Endothelial cell of umbilical vein (primary cell): ENCODE results near the gene PXMP2. TPM values are rescaled to one million over a fixed set of nuclear protein-coding genes. Genes with fewer than 3 reads are reported as not detected.

Source experiments
- Bru-seq: library from RNA; stranded (reverse); fragments of 400-500 nt; gene quantifications from one replicate; lab custom pipeline; 2021; lab: Mats Ljungman, UMichigan
- BruChase-seq, 2 experiments: library from RNA; stranded (reverse); fragments of 400-500 nt; gene quantifications; one replicate each; lab custom pipeline; 2021; lab: Mats Ljungman, UMichigan
- BruUV-seq: library from RNA; stranded (reverse); fragments of 400-500 nt; replicated peaks from 2 replicates; lab custom pipeline; 2021; lab: Mats Ljungman, UMichigan
- CTCF ChIA-PET: fragments of 300-600, 350-600 bp; sonication (Branson Sonifier 250); formaldehyde crosslinking; loops from one replicate; lab custom pipeline; 2021; ENCODE audit warnings: antibody characterized with exemption, inconsistent platforms; lab: Charles Lee
- POLR2A ChIA-PET: fragments of 300-600, 350-600 bp; sonication (Branson Sonifier 250); formaldehyde crosslinking; loops from one replicate; lab custom pipeline; 2021; ENCODE audit warnings: antibody characterized with exemption, inconsistent platforms; lab: Charles Lee
- DNase-seq: peaks from one replicate; pipeline ENCODE4 v3.0.0-alpha.2; 2011; ENCODE audit warnings: low read depth, low spot score
- FAIRE-seq: peaks from 2 replicates; lab custom pipeline; 2011; peaks lifted over from hg19 to GRCh38; lab: Jason Lieb, UNC
- H2AFZ ChIP-seq: 2 replicates; pipeline ENCODE4 v1.6.0; 2012; ENCODE audit warnings: low read depth, low read length, control low read depth, inconsistent platforms
- H3K27ac ChIP-seq: 2 replicates; pipeline ENCODE4 v1.5.1; 2011; ENCODE audit warnings: low read depth, mild to moderate bottlenecking, control low read depth, low read length, moderate library complexity; ENCODE audit not compliant: insufficient read depth
- H3K27me3 ChIP-seq, 2 experiments: 2 replicates each; pipeline versions ENCODE4 v1.6.0 to v1.6.1; 2011; ENCODE audit warnings: low read length in 2 of 2, mixed read lengths in 1 of 2; ENCODE audit not compliant: control insufficient read depth in 2 of 2, insufficient read depth in 2 of 2
- H3K36me3 ChIP-seq, 2 experiments: 2 replicates in 1 of 2; 3 replicates in 1 of 2; pipeline ENCODE4 v1.5.1; 2011; ENCODE audit warnings: low read length in 2 of 2, mild to moderate bottlenecking in 1 of 2, moderate library complexity in 1 of 2; ENCODE audit not compliant: control insufficient read depth in 2 of 2, insufficient read depth in 2 of 2; ENCODE audit errors: extremely low read depth in 1 of 2
- H3K4me1 ChIP-seq: 3 replicates; pipeline ENCODE4 v1.5.1; 2011; ENCODE audit warnings: mild to moderate bottlenecking, low read length; ENCODE audit not compliant: control insufficient read depth, insufficient read depth; ENCODE audit errors: extremely low read depth
- H3K4me2 ChIP-seq: 2 replicates; pipeline ENCODE4 v1.6.1; 2011; ENCODE audit warnings: low read length, control low read depth, mixed read lengths; ENCODE audit not compliant: insufficient read depth
- H3K4me3 ChIP-seq, 3 experiments: fragments of 200-600 bp in 1 of 3; sonication (generic), shearing (Covaris generic) in 1 of 3; replicated peaks in 1 of 3; 2 replicates each; pipeline ENCODE4 v1.5.1; 2011 to 2016; ENCODE audit warnings: control low read depth in 3 of 3, low read length in 3 of 3, mild to moderate bottlenecking in 2 of 3, inconsistent platforms in 1 of 3, low read depth in 1 of 3, moderate library complexity in 1 of 3; ENCODE audit not compliant: insufficient read depth in 1 of 3
- H3K79me2 ChIP-seq: 2 replicates; pipeline ENCODE4 v1.6.0; 2012; ENCODE audit warnings: low read length, inconsistent platforms; ENCODE audit not compliant: control insufficient read depth, insufficient read depth
- H3K9ac ChIP-seq: replicated peaks from 2 replicates; pipeline ENCODE3; 2011; ENCODE audit warnings: low read length, control low read depth; ENCODE audit not compliant: insufficient read depth; ENCODE audit errors: extremely low read depth
- H3K9me1 ChIP-seq: replicated peaks from 3 replicates; pipeline ENCODE4 v1.6.0; 2011; ENCODE audit warnings: mild to moderate bottlenecking, low read length; ENCODE audit not compliant: control insufficient read depth, insufficient read depth; ENCODE audit errors: extremely low read depth
- H3K9me3 ChIP-seq: replicated peaks from 2 replicates; pipeline ENCODE4 v1.5.1; 2012; ENCODE audit warnings: low read length, inconsistent platforms; ENCODE audit not compliant: control insufficient read depth, insufficient read depth
- H4K20me1 ChIP-seq: replicated peaks from 2 replicates; pipeline ENCODE3; 2011; ENCODE audit warnings: mild to moderate bottlenecking, low read length; ENCODE audit not compliant: control insufficient read depth, insufficient read depth; ENCODE audit errors: extremely low read depth
- EZH2 ChIP-seq: IDR thresholded peaks from 2 replicates; pipeline ENCODE4 v1.6.1; 2012; ENCODE audit warnings: borderline replicate concordance, low read depth, mild to moderate bottlenecking, moderate library complexity, low read length, inconsistent platforms; ENCODE audit not compliant: severe bottlenecking
- FOS ChIP-seq: IDR thresholded peaks from 2 replicates; pipeline ENCODE4 v1.6.1; 2011; ENCODE audit warnings: mild to moderate bottlenecking, low read length, moderate library complexity, borderline replicate concordance; ENCODE audit not compliant: insufficient read depth
- GATA2 ChIP-seq: IDR thresholded peaks from 2 replicates; pipeline ENCODE4 v1.7.0; 2011; ENCODE audit warnings: low read depth, mild to moderate bottlenecking, moderate library complexity, mixed read lengths, low read length; ENCODE audit not compliant: insufficient read length, insufficient read depth
- JUN ChIP-seq: IDR thresholded peaks from 2 replicates; pipeline ENCODE4 v1.6.1; 2011; ENCODE audit warnings: borderline replicate concordance, low read depth; ENCODE audit not compliant: insufficient read length, insufficient read depth
- MYC ChIP-seq: IDR thresholded peaks from one replicate; pipeline ENCODE4 v1.6.1; 2011; ENCODE audit warnings: mild to moderate bottlenecking, low read depth, low read length
- POLR2A ChIP-seq: IDR thresholded peaks from 2 replicates; pipeline ENCODE4 v1.6.1; 2012; ENCODE audit warnings: low read depth, mild to moderate bottlenecking, control low read depth, low read length
- POLR2AphosphoS5 ChIP-seq: IDR thresholded peaks from 2 replicates; pipeline ENCODE4 v1.6.1; 2012; ENCODE audit warnings: low read depth, mild to moderate bottlenecking, control low read depth, low read length, moderate library complexity; ENCODE audit not compliant: insufficient read depth
- dilution Hi-C: fragments of 300-500 bp; cut with MboI; formaldehyde crosslinking; loops from one replicate; pipeline ENCODE4 v1.15.0; 2019; ENCODE audit warnings: low sequenced_read_pairs; ENCODE audit not compliant: extremely low pct_ligation_motif_present
- intact Hi-C: fragments of 100-400 bp; cut with micrococcal nuclease; formaldehyde crosslinking; loops from one replicate; pipeline ENCODE4 v1.10.0; 2022
- long read RNA-seq: library from polyadenylated mRNA; stranded (forward); transcript quantifications from one replicate; pipeline ENCODE4 v2.0.0, GENCODE V29; 2021
- polyA minus RNA-seq, 3 experiments: library from RNA; depleted of rRNA, polyadenylated mRNA; stranded (reverse); fragments of >200 nt; gene quantifications; 1 replicate in 1 of 3; 2 replicates in 2 of 3; pipeline ENCODE4 v1.2.3, GENCODE V29; 2011
- polyA plus RNA-seq, 4 experiments: library from polyadenylated mRNA; depleted of rRNA in 3 of 4; stranded (reverse) in 3 of 4; unstranded in 1 of 4; fragments of >200 nt; gene quantifications; 2 replicates each; pipeline versions ENCODE4 v1.2.1 to v1.2.3, GENCODE V29; 2011 to 2012; ENCODE audit warnings: missing spikeins in 1 of 4
- total RNA-seq: library from RNA; stranded (reverse); gene quantifications from 2 replicates; pipeline ENCODE4 v1.2.3, GENCODE V29; 2021
- TF ChIP-seq, protein P1 (sequence below), 2 donors: IDR thresholded peaks; 1 replicate in 1 of 2; 2 replicates in 1 of 2; pipeline ENCODE4 v1.5.1; 2011; ENCODE audit warnings: low read length in 2 of 2, mild to moderate bottlenecking in 2 of 2, moderate library complexity in 2 of 2, control low read depth in 1 of 2, inconsistent platforms in 1 of 2, low read depth in 1 of 2; ENCODE audit not compliant: insufficient read depth in 1 of 2; ENCODE audit errors: extremely low read depth in 1 of 2
- TF ChIP-seq, protein P2 (sequence below): IDR thresholded peaks from 2 replicates; pipeline ENCODE4 v1.6.1; 2011; ENCODE audit not compliant: insufficient read depth, insufficient read length

The PXMP2 gene
- 21.1 and 24.0 TPM in 2 replicates for total RNA-seq
- polyA plus RNA-seq = 31.5 and 32.8 TPM in 2 replicates
- 29.0 and 31.3 TPM in 2 replicates for polyA plus RNA-seq (2011; cell fraction: cytosol; rRNA removed)
- polyA plus RNA-seq (2011; cell fraction: nucleus; rRNA removed) = 13.7 and 16.7 TPM in 2 replicates
- 11.4 and 14.6 TPM in 2 replicates for polyA plus RNA-seq (2012)
- 11.7 and 17.2 TPM in 2 replicates for polyA minus RNA-seq
- polyA minus RNA-seq (2011; cell fraction: cytosol; rRNA and poly(A)+ RNA removed) = 16.0 TPM
- polyA minus RNA-seq (2011; cell fraction: nucleus; rRNA and poly(A)+ RNA removed) = 3.8 and 7.3 TPM in 2 replicates
- Bru-seq, nascent RNA = percentile 61 among the genes with signal in this experiment
- percentile 66 among the genes with signal in this experiment for BruChase-seq, experiment 1, labeled RNA remaining after a 6-hour chase
- percentile 57 among the genes with signal in this experiment for BruChase-seq, experiment 2, labeled RNA remaining after a 2-hour chase
- long read RNA-seq, transcript PXMP2-201 (5 exons, 957 nt) = major isoform, 92 of 108 reads
- long read RNA-seq, partial matches to known transcripts = 8 of 108 reads
- long read RNA-seq, other reads (novel, unspliced or antisense) = 4 of 108 reads

DNA sequence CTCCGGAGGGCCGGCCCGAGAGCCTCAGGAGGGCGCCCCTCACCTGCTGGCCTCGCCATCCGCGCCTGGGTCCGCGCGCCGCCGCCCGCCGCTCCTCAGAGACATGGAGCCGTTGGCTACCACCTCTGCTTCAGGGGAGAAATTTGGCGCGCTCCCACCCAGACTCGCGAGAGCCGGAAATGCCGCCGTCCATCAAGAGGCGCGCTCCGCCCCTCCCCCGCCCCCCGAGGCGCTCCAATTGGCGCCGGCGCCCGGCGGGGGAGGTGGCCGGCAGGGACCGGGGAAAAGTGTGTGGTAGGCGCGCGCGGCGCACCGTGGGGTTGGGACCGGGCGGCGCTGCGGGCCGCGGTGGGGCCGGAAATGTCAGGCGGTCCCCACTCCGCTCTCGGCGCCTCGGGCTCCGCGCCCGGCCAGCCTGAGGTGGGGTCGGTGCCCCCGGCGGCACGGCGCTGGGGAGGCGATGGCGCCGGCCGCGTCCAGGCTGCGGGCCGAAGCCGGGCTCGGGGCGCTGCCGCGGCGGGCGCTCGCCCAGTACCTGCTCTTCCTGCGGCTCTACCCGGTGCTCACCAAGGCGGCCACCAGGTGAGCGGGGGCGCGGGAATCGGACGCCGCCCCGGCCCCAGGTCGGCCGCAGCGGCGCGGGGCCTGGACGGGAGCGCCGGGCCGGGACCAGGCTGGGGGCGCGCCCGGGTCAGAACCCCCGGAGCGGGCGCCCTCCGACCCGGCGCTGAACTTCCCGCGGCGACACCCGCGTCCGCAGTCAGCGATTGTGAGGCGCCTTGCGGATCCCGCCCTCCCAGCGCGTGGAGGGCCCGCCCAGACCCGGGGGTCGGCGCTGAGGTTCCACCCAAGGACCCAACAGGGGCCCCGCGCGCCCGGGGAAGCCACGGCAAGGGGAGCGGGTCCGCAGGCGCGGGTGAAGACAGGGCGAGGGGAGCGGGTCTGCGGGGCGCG, at the start of gene PXMP2, which contains the start of gene POLE:
Gene PXMP2 (plus strand): TSS at position 377 of the 954 bp plus-strand sequence. CDS start 84 bp downstream, at position 461.
Gene POLE (minus strand): TSS at position 132 of the 954 bp plus-strand sequence. CDS start 27 bp downstream, at position 105.
- Histone ChIP-seq H3K9me1 (no peaks in the 10 kb centered on the region), H3K9me3 (no peaks in the 10 kb centered on the region), H2AFZ (peak within 1 kb of the TSS; percentile 80), H3K4me3 (peak within 1 kb of the TSS; percentile 37 to 77 (median 62)), H3K9ac (peak within 1 kb of the TSS; percentile 86), H3K4me1 (no peaks in the 10 kb centered on the region), H3K27ac (peak within 1 kb of the TSS; percentile 62), H3K27me3 (no peaks in the 10 kb centered on the region), H3K4me2 (peak within 1 kb of the TSS; percentile 45), H4K20me1 (no peaks in the 10 kb centered on the region), H3K79me2 (peaks cover 28% of the 10 kb centered on the region), H3K36me3 (no peaks in the 10 kb centered on the region)
- no peak for TF ChIP-seq GATA2
- no peak for TF ChIP-seq JUN
- TF ChIP-seq POLR2A = peak; percentile 70
- TF ChIP-seq, protein P1, sequence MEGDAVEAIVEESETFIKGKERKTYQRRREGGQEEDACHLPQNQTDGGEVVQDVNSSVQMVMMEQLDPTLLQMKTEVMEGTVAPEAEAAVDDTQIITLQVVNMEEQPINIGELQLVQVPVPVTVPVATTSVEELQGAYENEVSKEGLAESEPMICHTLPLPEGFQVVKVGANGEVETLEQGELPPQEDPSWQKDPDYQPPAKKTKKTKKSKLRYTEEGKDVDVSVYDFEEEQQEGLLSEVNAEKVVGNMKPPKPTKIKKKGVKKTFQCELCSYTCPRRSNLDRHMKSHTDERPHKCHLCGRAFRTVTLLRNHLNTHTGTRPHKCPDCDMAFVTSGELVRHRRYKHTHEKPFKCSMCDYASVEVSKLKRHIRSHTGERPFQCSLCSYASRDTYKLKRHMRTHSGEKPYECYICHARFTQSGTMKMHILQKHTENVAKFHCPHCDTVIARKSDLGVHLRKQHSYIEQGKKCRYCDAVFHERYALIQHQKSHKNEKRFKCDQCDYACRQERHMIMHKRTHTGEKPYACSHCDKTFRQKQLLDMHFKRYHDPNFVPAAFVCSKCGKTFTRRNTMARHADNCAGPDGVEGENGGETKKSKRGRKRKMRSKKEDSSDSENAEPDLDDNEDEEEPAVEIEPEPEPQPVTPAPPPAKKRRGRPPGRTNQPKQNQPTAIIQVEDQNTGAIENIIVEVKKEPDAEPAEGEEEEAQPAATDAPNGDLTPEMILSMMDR (IDR thresholded peaks at IDR 0.05; ENCODE audit: extremely low read depth in 1 of 2, insufficient read depth in 1 of 2, low read depth in 1 of 2, low read length in 2 of 2) = no peak
- no peak for TF ChIP-seq EZH2
- TF ChIP-seq MYC = no peak
- no peak for TF ChIP-seq FOS
- TF ChIP-seq, protein P2, sequence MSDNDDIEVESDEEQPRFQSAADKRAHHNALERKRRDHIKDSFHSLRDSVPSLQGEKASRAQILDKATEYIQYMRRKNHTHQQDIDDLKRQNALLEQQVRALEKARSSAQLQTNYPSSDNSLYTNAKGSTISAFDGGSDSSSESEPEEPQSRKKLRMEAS = peak; percentile 29
- TF ChIP-seq POLR2AphosphoS5 = peak; percentile 70
- POLR2A ChIA-PET = interaction anchor here (0.6 kb wide), 1 partner anchor 7 kb away, joined by 4 read pairs; no protein-coding TSS in a partner anchor
- dilution Hi-C loops (no loop called here), intact Hi-C loops (loop anchor here (1.0 to 2.0 kb wide), 3 partner anchors 23 to 87 kb away; partner anchors contain the start of genes ANKLE2 and PGAM5)
- CTCF ChIA-PET = no interaction called here
- no TSS peak for BruUV-seq
- DNase-seq = peak; percentile 92
- peak; percentile 84 for FAIRE-seq
